Measurements from ENCODE around the gene DLD.

DLD gene

DNA sequence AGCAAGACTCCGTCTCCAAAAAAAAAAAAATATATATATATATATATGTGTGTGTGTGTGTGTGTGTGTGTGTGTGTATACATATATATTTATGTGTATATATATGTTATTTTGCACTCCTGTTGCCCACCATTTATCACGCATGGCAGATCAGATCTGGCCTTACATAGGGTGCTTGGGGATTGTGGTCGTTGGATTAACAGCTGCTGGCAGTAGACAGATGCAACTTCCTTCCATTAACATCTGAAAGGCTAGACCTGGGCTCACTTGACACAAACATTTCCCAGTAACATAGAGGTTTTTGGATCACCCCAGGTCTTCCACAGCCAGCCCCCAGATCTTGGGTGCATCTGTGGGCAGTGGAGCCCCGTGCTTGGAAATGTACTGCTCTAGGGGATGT is 40.8 kb upstream of the DLD start:
- ChIA-PET CTCF (no interaction called here), POLR2A (ENCODE audit: low non-redundant PET) (no interaction called here)
- no peak for DNase-seq (ENCODE audit: low spot score)
- TF ChIP-seq, protein P1, sequence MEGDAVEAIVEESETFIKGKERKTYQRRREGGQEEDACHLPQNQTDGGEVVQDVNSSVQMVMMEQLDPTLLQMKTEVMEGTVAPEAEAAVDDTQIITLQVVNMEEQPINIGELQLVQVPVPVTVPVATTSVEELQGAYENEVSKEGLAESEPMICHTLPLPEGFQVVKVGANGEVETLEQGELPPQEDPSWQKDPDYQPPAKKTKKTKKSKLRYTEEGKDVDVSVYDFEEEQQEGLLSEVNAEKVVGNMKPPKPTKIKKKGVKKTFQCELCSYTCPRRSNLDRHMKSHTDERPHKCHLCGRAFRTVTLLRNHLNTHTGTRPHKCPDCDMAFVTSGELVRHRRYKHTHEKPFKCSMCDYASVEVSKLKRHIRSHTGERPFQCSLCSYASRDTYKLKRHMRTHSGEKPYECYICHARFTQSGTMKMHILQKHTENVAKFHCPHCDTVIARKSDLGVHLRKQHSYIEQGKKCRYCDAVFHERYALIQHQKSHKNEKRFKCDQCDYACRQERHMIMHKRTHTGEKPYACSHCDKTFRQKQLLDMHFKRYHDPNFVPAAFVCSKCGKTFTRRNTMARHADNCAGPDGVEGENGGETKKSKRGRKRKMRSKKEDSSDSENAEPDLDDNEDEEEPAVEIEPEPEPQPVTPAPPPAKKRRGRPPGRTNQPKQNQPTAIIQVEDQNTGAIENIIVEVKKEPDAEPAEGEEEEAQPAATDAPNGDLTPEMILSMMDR (conservative IDR thresholded peaks at IDR 0.05; ENCODE audit: low read depth) = no peak
- H3K27ac ChIP-seq = no peak overlapping the region

DNA sequence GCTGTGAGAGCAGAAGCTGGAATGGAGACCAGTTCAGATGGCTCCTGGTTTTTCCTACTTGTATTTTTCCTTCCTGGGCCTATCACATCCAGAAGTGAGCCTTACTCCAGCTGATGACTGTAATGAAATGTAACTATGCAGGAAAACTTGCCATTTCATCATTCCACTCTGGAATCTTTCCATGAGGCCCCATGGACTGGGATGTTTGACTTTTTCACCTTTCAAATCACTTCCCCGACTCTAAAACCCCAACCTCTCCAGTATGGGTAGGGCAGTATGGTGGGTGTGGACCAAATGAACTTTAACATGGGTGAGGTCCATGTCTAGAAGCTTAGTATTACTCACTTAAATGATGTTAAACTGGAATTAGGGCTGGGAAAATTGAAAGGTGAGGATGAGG is 40.3 kb upstream of the DLD start:
- ChIA-PET POLR2A (ENCODE audit: low non-redundant PET) (no interaction called here), CTCF (no interaction called here)
- DNase-seq (ENCODE audit: low spot score) = no peak
- TF ChIP-seq, protein P1 (conservative IDR thresholded peaks at IDR 0.05; ENCODE audit: low read depth) = no peak
- no peak overlapping the region for H3K27ac ChIP-seq

DNA sequence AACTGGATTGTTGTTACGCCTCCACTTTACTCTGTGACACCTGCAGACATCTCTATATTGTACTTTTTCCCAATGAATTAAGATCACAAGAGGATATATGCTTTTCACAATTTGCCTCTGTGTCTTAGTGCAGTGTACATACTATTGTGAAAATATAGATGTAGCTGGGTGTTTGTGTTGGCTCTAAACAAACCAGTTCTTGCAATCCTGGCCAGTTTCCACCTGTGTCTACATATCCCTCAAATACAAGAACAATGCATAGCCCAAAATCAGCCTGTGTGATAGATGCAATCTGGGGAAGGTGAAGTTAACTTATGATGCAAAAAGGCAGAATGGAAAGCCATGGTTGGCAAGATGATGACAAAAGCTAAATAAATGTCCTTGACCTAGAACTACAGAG is 36.5 kb upstream of the DLD start:
- H3K27ac ChIP-seq = no peak overlapping the region
- no peak for DNase-seq (ENCODE audit: low spot score)
- TF ChIP-seq, protein P1 (conservative IDR thresholded peaks at IDR 0.05; ENCODE audit: low read depth) = no peak
- POLR2A ChIA-PET (ENCODE audit: low non-redundant PET) = no interaction called here
- CTCF ChIA-PET = no interaction called here

DNA sequence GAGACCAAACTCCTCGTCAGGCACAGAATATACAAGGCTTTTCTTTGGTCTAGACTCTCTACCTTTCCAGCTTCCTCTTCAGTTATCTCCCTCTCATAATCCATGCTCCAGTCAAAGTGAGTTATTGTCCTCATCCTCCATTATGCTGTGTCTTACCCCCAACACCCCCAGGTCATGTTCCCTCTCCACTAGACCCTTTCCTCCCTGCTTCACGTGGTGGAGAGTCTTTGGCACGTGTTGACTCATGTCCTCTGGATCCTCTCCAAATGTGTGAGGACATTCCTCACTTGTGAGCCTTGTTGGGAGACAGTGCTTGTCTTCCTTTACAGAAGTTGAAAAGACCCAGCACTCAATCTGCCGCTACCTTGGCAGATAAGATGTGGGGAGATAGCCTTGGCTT is 36.0 kb upstream of the DLD start:
- no peak for DNase-seq (ENCODE audit: low spot score)
- TF ChIP-seq, protein P1 (conservative IDR thresholded peaks at IDR 0.05; ENCODE audit: low read depth) = no peak
- CTCF ChIA-PET = no interaction called here
- H3K27ac ChIP-seq = no peak overlapping the region
- POLR2A ChIA-PET (ENCODE audit: low non-redundant PET) = no interaction called here

DNA sequence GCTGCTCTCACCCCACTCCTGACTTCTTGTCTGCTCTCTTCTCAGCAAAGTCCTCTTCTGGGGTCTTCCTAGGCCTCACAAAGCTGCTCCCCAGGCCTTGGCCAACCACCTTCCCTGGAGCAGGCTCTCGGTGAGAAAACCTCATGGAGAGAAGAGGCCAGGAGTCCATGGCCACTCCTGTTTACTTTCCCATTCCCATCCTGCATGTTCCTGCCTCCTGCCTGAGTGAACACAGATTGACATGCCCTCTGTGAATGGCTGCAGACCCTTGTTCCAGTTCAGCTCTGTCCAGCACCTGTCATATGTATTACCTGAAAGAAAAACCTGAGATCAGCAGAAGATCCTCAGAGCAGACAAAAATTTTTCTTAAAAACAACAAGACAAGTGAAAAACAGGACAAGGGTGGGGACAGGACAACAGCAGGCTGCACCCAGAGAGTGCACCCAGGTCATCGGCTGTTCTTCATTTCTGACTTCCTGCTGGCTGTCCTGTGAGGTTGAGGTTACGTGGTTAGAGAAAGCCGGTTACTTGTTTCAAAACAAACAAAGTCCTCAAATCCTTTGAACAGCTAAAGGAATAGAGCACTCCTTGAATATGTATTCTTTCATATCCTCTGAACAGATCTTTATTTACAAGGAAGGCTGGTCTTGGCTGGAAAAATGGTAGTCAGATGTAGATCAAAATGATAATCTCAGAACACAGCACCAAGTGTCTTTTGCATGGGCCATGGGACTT is 34.0 kb upstream of the DLD start:
- TF ChIP-seq, protein P1 (conservative IDR thresholded peaks at IDR 0.05; ENCODE audit: low read depth) = no peak
- CTCF ChIA-PET = no interaction called here
- DNase-seq (ENCODE audit: low spot score) = no peak
- no peak overlapping the region for H3K27ac ChIP-seq
- POLR2A ChIA-PET (ENCODE audit: low non-redundant PET) = no interaction called here

DNA sequence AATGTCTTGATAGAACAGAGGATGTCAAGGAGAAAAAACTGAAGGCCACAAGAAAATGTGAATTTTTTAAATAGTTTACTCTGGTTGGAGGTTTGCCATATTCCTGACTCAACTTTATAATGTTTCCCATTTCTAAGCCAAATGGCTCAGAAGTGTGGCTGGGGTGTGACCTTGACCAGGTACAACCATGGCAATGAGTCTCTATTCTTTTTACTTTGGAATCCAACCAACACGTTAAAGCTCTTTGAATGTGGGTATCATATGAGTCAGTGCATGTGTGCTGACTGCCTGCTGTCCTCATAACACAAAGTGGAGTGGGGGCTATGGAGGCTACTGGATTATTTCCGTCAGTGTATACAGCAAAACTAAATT is 33.5 kb upstream of the DLD start:
- peak; percentile 23 for DNase-seq (ENCODE audit: low spot score)
- TF ChIP-seq, protein P1 (conservative IDR thresholded peaks at IDR 0.05; ENCODE audit: low read depth) = no peak
- no peak overlapping the region for H3K27ac ChIP-seq
- POLR2A ChIA-PET (ENCODE audit: low non-redundant PET) = no interaction called here
- CTCF ChIA-PET = no interaction called here
